ENCODE data around the gene MRPL24.
A peak's percentile ranks its signal among the peaks of the same experiment; 100 is the strongest.

GRCh38 chr1:156760796-156761104, 19.9 kb upstream of the MRPL24 start:
- no peak for TF ChIP-seq NFYB (IDR thresholded peaks at IDR 0.05; ENCODE audit: extremely low read depth, insufficient read length)
- TF ChIP-seq, protein P1, sequence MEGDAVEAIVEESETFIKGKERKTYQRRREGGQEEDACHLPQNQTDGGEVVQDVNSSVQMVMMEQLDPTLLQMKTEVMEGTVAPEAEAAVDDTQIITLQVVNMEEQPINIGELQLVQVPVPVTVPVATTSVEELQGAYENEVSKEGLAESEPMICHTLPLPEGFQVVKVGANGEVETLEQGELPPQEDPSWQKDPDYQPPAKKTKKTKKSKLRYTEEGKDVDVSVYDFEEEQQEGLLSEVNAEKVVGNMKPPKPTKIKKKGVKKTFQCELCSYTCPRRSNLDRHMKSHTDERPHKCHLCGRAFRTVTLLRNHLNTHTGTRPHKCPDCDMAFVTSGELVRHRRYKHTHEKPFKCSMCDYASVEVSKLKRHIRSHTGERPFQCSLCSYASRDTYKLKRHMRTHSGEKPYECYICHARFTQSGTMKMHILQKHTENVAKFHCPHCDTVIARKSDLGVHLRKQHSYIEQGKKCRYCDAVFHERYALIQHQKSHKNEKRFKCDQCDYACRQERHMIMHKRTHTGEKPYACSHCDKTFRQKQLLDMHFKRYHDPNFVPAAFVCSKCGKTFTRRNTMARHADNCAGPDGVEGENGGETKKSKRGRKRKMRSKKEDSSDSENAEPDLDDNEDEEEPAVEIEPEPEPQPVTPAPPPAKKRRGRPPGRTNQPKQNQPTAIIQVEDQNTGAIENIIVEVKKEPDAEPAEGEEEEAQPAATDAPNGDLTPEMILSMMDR (IDR thresholded peaks at IDR 0.05 in 2 of 3, conservative IDR thresholded peaks at IDR 0.05 in 1 of 3; ENCODE audit: insufficient read depth in 2 of 3, low read depth in 1 of 3, low read length in 3 of 3): no peak
- no peak for TF ChIP-seq RFX5 (IDR thresholded peaks at IDR 0.05; ENCODE audit: low read depth, low read length)
- TF ChIP-seq, protein P2, sequence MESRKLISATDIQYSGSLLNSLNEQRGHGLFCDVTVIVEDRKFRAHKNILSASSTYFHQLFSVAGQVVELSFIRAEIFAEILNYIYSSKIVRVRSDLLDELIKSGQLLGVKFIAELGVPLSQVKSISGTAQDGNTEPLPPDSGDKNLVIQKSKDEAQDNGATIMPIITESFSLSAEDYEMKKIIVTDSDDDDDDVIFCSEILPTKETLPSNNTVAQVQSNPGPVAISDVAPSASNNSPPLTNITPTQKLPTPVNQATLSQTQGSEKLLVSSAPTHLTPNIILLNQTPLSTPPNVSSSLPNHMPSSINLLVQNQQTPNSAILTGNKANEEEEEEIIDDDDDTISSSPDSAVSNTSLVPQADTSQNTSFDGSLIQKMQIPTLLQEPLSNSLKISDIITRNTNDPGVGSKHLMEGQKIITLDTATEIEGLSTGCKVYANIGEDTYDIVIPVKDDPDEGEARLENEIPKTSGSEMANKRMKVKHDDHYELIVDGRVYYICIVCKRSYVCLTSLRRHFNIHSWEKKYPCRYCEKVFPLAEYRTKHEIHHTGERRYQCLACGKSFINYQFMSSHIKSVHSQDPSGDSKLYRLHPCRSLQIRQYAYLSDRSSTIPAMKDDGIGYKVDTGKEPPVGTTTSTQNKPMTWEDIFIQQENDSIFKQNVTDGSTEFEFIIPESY (CRISPR knock-in tag; IDR thresholded peaks at IDR 0.05): peak; percentile 65; the same call in 1 of the 2 replicates
